ENCODE measurements around the gene ILRUN. TPM values are rescaled to one million over a fixed set of nuclear protein-coding genes. Genes with fewer than 3 reads are reported as not detected.
"Not testable (repeated sequence)": the region's sequence is repeated elsewhere in the genome, so short reads cannot be mapped to it uniquely, and the experiment has no call there.

The ILRUN gene
- total and polyA plus RNA-seq, 2 of the 8 experiments (the other 6 are each of a cell fraction or from before 2014, with no cell fraction given), result 39.2 to 81.2 TPM

DNA sequence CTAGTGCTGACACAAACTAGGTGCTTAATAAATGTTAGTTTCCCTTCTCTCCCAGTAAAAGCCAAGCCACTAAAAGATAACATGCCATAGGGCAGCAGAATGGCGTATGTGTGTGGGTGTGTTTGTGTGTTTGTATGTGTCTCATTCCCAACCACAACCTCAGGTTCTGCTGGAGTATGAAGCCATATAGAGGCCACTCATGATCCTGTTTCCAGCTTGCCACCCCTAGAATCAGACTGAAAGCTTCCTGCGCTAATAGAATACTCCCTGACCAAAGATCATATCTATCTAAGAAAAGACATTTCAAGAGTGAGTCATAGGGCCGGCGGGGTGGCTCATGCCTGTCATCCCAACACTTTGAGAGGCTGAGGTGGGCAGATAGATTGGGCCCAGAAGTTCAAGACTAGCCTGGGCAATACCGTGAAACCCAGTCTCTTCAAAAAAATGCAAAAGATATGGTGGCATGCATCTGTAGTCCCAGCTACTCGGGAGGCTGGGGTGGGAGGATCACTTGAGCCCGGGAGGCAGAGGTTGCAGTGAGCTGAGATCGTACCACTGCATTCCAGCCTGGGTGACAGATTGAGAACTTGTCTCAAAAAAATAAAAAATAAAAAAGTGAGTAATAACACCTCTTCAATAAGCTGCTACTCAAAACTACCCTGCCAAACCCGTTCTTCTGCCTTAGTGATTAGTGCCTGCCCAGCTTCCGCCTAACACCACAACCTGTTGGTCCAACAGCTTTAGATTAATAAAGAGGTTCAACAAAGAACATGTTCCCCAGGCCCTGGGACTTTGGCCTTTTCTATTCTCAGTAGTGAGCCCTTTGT, 48.9 kb upstream of the ILRUN start (continued):
- TF ChIP-seq, protein P1, sequence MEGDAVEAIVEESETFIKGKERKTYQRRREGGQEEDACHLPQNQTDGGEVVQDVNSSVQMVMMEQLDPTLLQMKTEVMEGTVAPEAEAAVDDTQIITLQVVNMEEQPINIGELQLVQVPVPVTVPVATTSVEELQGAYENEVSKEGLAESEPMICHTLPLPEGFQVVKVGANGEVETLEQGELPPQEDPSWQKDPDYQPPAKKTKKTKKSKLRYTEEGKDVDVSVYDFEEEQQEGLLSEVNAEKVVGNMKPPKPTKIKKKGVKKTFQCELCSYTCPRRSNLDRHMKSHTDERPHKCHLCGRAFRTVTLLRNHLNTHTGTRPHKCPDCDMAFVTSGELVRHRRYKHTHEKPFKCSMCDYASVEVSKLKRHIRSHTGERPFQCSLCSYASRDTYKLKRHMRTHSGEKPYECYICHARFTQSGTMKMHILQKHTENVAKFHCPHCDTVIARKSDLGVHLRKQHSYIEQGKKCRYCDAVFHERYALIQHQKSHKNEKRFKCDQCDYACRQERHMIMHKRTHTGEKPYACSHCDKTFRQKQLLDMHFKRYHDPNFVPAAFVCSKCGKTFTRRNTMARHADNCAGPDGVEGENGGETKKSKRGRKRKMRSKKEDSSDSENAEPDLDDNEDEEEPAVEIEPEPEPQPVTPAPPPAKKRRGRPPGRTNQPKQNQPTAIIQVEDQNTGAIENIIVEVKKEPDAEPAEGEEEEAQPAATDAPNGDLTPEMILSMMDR (IDR thresholded peaks at IDR 0.05; ENCODE audit: control extremely low read depth in 1 of 3, insufficient read depth in 1 of 3, low read depth in 1 of 3, low read length in 3 of 3), result no peak
- TF ChIP-seq CTBP2 (IDR thresholded peaks at IDR 0.05; ENCODE audit: borderline replicate concordance, insufficient read depth, insufficient read length, low read length) (no peak), SP2 (IDR thresholded peaks at IDR 0.05; ENCODE audit: low read length) (no peak), CHD1 (IDR thresholded peaks at IDR 0.05; ENCODE audit: low read depth, low read length) (no peak)

DNA sequence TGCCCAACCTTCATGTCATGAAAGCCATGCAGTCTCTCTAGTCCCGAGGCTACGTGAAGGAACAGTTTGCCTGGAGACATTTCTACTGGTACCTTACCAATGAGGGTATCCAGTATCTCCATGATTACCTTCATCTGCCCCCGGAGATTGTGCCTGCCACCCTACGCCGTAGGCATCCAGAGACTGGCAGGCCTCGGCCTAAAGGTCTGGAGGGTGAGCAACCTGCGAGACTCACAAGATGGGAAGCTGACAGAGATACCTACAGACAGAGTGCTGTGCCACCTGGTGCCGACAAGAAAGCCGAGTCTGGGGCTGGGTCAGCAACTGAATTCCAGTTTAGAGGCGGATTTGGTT, 47.7 kb upstream of the ILRUN start:
- not testable (repeated sequence) for H3K79me2 ChIP-seq (ENCODE audit: control insufficient read depth in 1 of 2, insufficient read depth in 2 of 2, low read length in 2 of 2); H3K4me3 ChIP-seq (ENCODE audit: extremely low read depth in 1 of 4, insufficient read depth in 2 of 4, low read depth in 3 of 4, low read length in 4 of 4); H2BK12ac ChIP-seq (ENCODE audit: low read depth, low read length); H3K23me2 ChIP-seq (ENCODE audit: low read depth, low read length); H3K4ac ChIP-seq (replicated peaks; ENCODE audit: insufficient read length, low read depth, low read length); H3K9ac ChIP-seq (replicated peaks in 1 of 4; ENCODE audit: extremely low read depth in 1 of 4, low read depth in 3 of 4, low read length in 3 of 4); DNase-seq (ENCODE audit: low read depth in 1 of 2, low spot score in 2 of 2); H4K20me1 ChIP-seq (replicated peaks in 1 of 2; ENCODE audit: control insufficient read depth in 1 of 2, insufficient read depth in 2 of 2, low read length in 2 of 2); H2BK120ac ChIP-seq (replicated peaks; ENCODE audit: low read depth, low read length); H3K27ac ChIP-seq (ENCODE audit: low read depth, low read length); H3K4me2 ChIP-seq (ENCODE audit: insufficient read depth in 1 of 2, low read depth in 2 of 2, low read length in 2 of 2); FAIRE-seq; H4K91ac ChIP-seq (replicated peaks; ENCODE audit: insufficient read length, low read length); H2AFZ ChIP-seq (ENCODE audit: low read length); H3K18ac ChIP-seq (ENCODE audit: extremely low read depth, low read length); H2BK5ac ChIP-seq (ENCODE audit: low read depth, low read length); H3K36me3 ChIP-seq (ENCODE audit: control insufficient read depth in 2 of 4, insufficient read depth in 4 of 4, low read length in 3 of 4); H3K56ac ChIP-seq (replicated peaks; ENCODE audit: insufficient read length, low read depth, low read length); H2BK15ac ChIP-seq (ENCODE audit: low read length); H4K8ac ChIP-seq (ENCODE audit: extremely low read depth, insufficient read depth, low read length); H3K9me3 ChIP-seq (ENCODE audit: insufficient read depth in 2 of 2, low read depth in 1 of 2, low read length in 1 of 2); H3K79me1 ChIP-seq (ENCODE audit: low read depth, low read length); H3K14ac ChIP-seq (ENCODE audit: insufficient read length); H2AK5ac ChIP-seq (ENCODE audit: low read depth, low read length); H2BK20ac ChIP-seq (ENCODE audit: low read length); H3K23ac ChIP-seq (ENCODE audit: insufficient read length); H3K27me3 ChIP-seq (replicated peaks in 1 of 4; ENCODE audit: control insufficient read depth in 3 of 4, extremely low read depth in 1 of 4, insufficient read depth in 3 of 4, low read length in 3 of 4); H4K5ac ChIP-seq (ENCODE audit: insufficient read length, low read depth, low read length); H3K4me1 ChIP-seq (replicated peaks in 1 of 4; ENCODE audit: control insufficient read depth in 3 of 4, insufficient read depth in 4 of 4, low read length in 3 of 4)
- ChIA-PET POLR2A (ENCODE audit: partially characterized antibody) (interaction anchor here (1.3 to 3.0 kb wide), 2 partner anchors 13 to 16 kb away, joined by 3 to 8 read pairs; partner anchors contain the start of gene SNRPC), CTCF (ENCODE audit: partially characterized antibody) (interaction anchor here (0.6 to 0.9 kb wide), 3 partner anchors 12 to 243 kb away, joined by 3 to 4 read pairs (median 4); no protein-coding TSS in a partner anchor)
- 82% methylated on average over 10 of the region's 10 CpGs; no CpG with 5 or more reads in 1 of the 2 experiments for WGBS, 2 experiments (ENCODE audit: extremely low coverage in 1 of 2, insufficient coverage in 1 of 2, insufficient read length in 1 of 2, insufficient replicate concordance in 2 of 2, low coverage in 1 of 2, low lambda C conversion rate in 2 of 2, missing lambda C conversion rate in 1 of 2)
